T1000 (cell line): ENCODE data around the gene BCOR.

ENCODE experiments used
- DNase-seq: peaks from one replicate; lab custom pipeline; 2025; ENCODE audit warnings: mixed read lengths; lab: John Stamatoyannopoulos, UW

Gene BCOR

GRCh38 chrX:40098264-40099054, 701 bp upstream of the BCOR start:
- DNase-seq = no peak

- DNase-seq = no peak
Measured at GRCh38 chrX:40097141-40097503, 636 bp downstream of the BCOR start.

GRCh38 chrX:40096395-40097091, 1.2 kb downstream of the BCOR start:
- no peak for DNase-seq

GRCh38 chrX:40095583-40096394, 2.0 kb downstream of the BCOR start:
- no peak for DNase-seq

GRCh38 chrX:40094900-40095582, 2.7 kb downstream of the BCOR start:
- DNase-seq = no peak

- DNase-seq = no peak
Measured at GRCh38 chrX:40094041-40094899, 3.5 kb downstream of the BCOR start.

GRCh38 chrX:40093586-40093985, 4.2 kb downstream of the BCOR start:
- no peak for DNase-seq

- DNase-seq = no peak
Measured at GRCh38 chrX:40092808-40093435, 4.8 kb downstream of the BCOR start.

- no peak for DNase-seq
Measured at GRCh38 chrX:40091691-40092421, 5.9 kb downstream of the BCOR start.

- no peak for DNase-seq
Measured at GRCh38 chrX:40090961-40091360, 6.8 kb downstream of the BCOR start.

- DNase-seq = no peak
Measured at GRCh38 chrX:40090050-40090804, 7.5 kb downstream of the BCOR start.

- no peak for DNase-seq
Measured at GRCh38 chrX:40088803-40089540, 8.8 kb downstream of the BCOR start.

- DNase-seq = no peak
Measured at GRCh38 chrX:40088299-40088625, 9.5 kb downstream of the BCOR start.

- no peak for DNase-seq
Measured at GRCh38 chrX:40087425-40088298, 10.1 kb downstream of the BCOR start.

GRCh38 chrX:40086569-40087335, 11.0 kb downstream of the BCOR start:
- no peak for DNase-seq

GRCh38 chrX:40085714-40086113, 12.0 kb downstream of the BCOR start:
- DNase-seq = no peak

GRCh38 chrX:40085102-40085551, 12.6 kb downstream of the BCOR start:
- no peak for DNase-seq
